ENCODE measurements around the gene BLNK.
A peak's percentile ranks its signal among the peaks of the same experiment; 100 is the strongest.
"Not testable (repeated sequence)": the region's sequence is repeated elsewhere in the genome, so short reads cannot be mapped to it uniquely, and the experiment has no call there.

BLNK gene

GRCh38 chr10:96201525-96201924, 69.8 kb downstream of the BLNK start:
- DNase-seq (ENCODE audit: insufficient read length, low spot score) (no peak), FAIRE-seq (no peak)
- TF ChIP-seq TAF1 (IDR thresholded peaks at IDR 0.05; ENCODE audit: low read depth, low read length) = no peak
- TF ChIP-seq POLR2A (IDR thresholded peaks at IDR 0.05; ENCODE audit: low read depth, low read length) = no peak
- no peak for TF ChIP-seq PAX5 (IDR thresholded peaks at IDR 0.05; ENCODE audit: insufficient read depth, low read length, severe bottlenecking)
- TF ChIP-seq POLR2AphosphoS5 (IDR thresholded peaks at IDR 0.05; ENCODE audit: low read depth, low read length) = no peak
- no peak for TF ChIP-seq SPI1 (IDR thresholded peaks at IDR 0.05; ENCODE audit: low read depth, low read length)
- no peak for TF ChIP-seq POU2F2 (IDR thresholded peaks at IDR 0.05; ENCODE audit: low read depth, low read length)

- not testable (repeated sequence) for FAIRE-seq; DNase-seq (ENCODE audit: insufficient read length, low spot score)
Measured at GRCh38 chr10:96189505-96189904, 81.9 kb downstream of the BLNK start.

GRCh38 chr10:96188916-96189315, 82.5 kb downstream of the BLNK start:
- DNase-seq (ENCODE audit: insufficient read length, low spot score) = no peak
- no peak for FAIRE-seq
- TF ChIP-seq PAX5 (IDR thresholded peaks at IDR 0.05; ENCODE audit: insufficient read depth, low read length, severe bottlenecking) (no peak), POLR2AphosphoS5 (IDR thresholded peaks at IDR 0.05; ENCODE audit: low read depth, low read length) (peak; percentile 6; the same call in 1 of the 2 replicates), POLR2A (IDR thresholded peaks at IDR 0.05; ENCODE audit: low read depth, low read length) (no peak), TAF1 (IDR thresholded peaks at IDR 0.05; ENCODE audit: low read depth, low read length) (no peak), POU2F2 (IDR thresholded peaks at IDR 0.05; ENCODE audit: low read depth, low read length) (no peak), SPI1 (IDR thresholded peaks at IDR 0.05; ENCODE audit: low read depth, low read length) (no peak)

- TF ChIP-seq POLR2A (IDR thresholded peaks at IDR 0.05; ENCODE audit: low read depth, low read length) = no peak
- TF ChIP-seq POU2F2 (IDR thresholded peaks at IDR 0.05; ENCODE audit: low read depth, low read length) = no peak
- TF ChIP-seq PAX5 (IDR thresholded peaks at IDR 0.05; ENCODE audit: insufficient read depth, low read length, severe bottlenecking) = no peak
- no peak for TF ChIP-seq SPI1 (IDR thresholded peaks at IDR 0.05; ENCODE audit: low read depth, low read length)
- TF ChIP-seq TAF1 (IDR thresholded peaks at IDR 0.05; ENCODE audit: low read depth, low read length) = no peak
- TF ChIP-seq POLR2AphosphoS5 (IDR thresholded peaks at IDR 0.05; ENCODE audit: low read depth, low read length) = no peak
- DNase-seq (ENCODE audit: insufficient read length, low spot score) (no peak), FAIRE-seq (no peak)
Measured at GRCh38 chr10:96188421-96188820, 82.9 kb downstream of the BLNK start.

- no peak for DNase-seq (ENCODE audit: insufficient read length, low spot score)
- no peak for FAIRE-seq
- TF ChIP-seq PAX5 (IDR thresholded peaks at IDR 0.05; ENCODE audit: insufficient read depth, low read length, severe bottlenecking) = no peak
Measured at GRCh38 chr10:96176985-96177384, 94.4 kb downstream of the BLNK start.

- DNase-seq (ENCODE audit: insufficient read length, low spot score) = no peak
- no peak for TF ChIP-seq POLR2A (IDR thresholded peaks at IDR 0.05; ENCODE audit: low read depth, low read length)
- TF ChIP-seq PAX5 (IDR thresholded peaks at IDR 0.05; ENCODE audit: insufficient read depth, low read length, severe bottlenecking) = no peak
- no peak for TF ChIP-seq SPI1 (IDR thresholded peaks at IDR 0.05; ENCODE audit: low read depth, low read length)
- no peak for TF ChIP-seq TAF1 (IDR thresholded peaks at IDR 0.05; ENCODE audit: low read depth, low read length)
- no peak for TF ChIP-seq POU2F2 (IDR thresholded peaks at IDR 0.05; ENCODE audit: low read depth, low read length)
- no peak for TF ChIP-seq POLR2AphosphoS5 (IDR thresholded peaks at IDR 0.05; ENCODE audit: low read depth, low read length)
- no peak for FAIRE-seq
Measured at GRCh38 chr10:96172666-96173065, 98.7 kb downstream of the BLNK start.

- no peak for FAIRE-seq
- DNase-seq (ENCODE audit: insufficient read length, low spot score) = no peak
- TF ChIP-seq PAX5 (IDR thresholded peaks at IDR 0.05; ENCODE audit: insufficient read depth, low read length, severe bottlenecking) (no peak), POLR2A (IDR thresholded peaks at IDR 0.05; ENCODE audit: low read depth, low read length) (no peak), POLR2AphosphoS5 (IDR thresholded peaks at IDR 0.05; ENCODE audit: low read depth, low read length) (no peak), TAF1 (IDR thresholded peaks at IDR 0.05; ENCODE audit: low read depth, low read length) (no peak), POU2F2 (IDR thresholded peaks at IDR 0.05; ENCODE audit: low read depth, low read length) (no peak), SPI1 (IDR thresholded peaks at IDR 0.05; ENCODE audit: low read depth, low read length) (no peak)
Measured at GRCh38 chr10:96170230-96170629, 101.1 kb downstream of the BLNK start.

- TF ChIP-seq POLR2A (IDR thresholded peaks at IDR 0.05; ENCODE audit: low read depth, low read length) (no peak), POU2F2 (IDR thresholded peaks at IDR 0.05; ENCODE audit: low read depth, low read length) (no peak), TAF1 (IDR thresholded peaks at IDR 0.05; ENCODE audit: low read depth, low read length) (no peak), SPI1 (IDR thresholded peaks at IDR 0.05; ENCODE audit: low read depth, low read length) (no peak), PAX5 (IDR thresholded peaks at IDR 0.05; ENCODE audit: insufficient read depth, low read length, severe bottlenecking) (no peak), POLR2AphosphoS5 (IDR thresholded peaks at IDR 0.05; ENCODE audit: low read depth, low read length) (no peak)
- DNase-seq (ENCODE audit: insufficient read length, low spot score) = no peak
- FAIRE-seq = no peak
Measured at GRCh38 chr10:96168546-96168945, 102.8 kb downstream of the BLNK start.

GRCh38 chr10:96165726-96166125, 105.6 kb downstream of the BLNK start:
- DNase-seq (ENCODE audit: insufficient read length, low spot score) = no peak
- TF ChIP-seq POLR2A (IDR thresholded peaks at IDR 0.05; ENCODE audit: low read depth, low read length) (no peak), TAF1 (IDR thresholded peaks at IDR 0.05; ENCODE audit: low read depth, low read length) (no peak), POU2F2 (IDR thresholded peaks at IDR 0.05; ENCODE audit: low read depth, low read length) (no peak), PAX5 (IDR thresholded peaks at IDR 0.05; ENCODE audit: insufficient read depth, low read length, severe bottlenecking) (no peak), POLR2AphosphoS5 (IDR thresholded peaks at IDR 0.05; ENCODE audit: low read depth, low read length) (no peak), SPI1 (IDR thresholded peaks at IDR 0.05; ENCODE audit: low read depth, low read length) (no peak)
- no peak for FAIRE-seq

- FAIRE-seq (peak; percentile 16), DNase-seq (ENCODE audit: insufficient read length, low spot score) (no peak)
- TF ChIP-seq TAF1 (IDR thresholded peaks at IDR 0.05; ENCODE audit: low read depth, low read length) (no peak), POU2F2 (IDR thresholded peaks at IDR 0.05; ENCODE audit: low read depth, low read length) (no peak), SPI1 (IDR thresholded peaks at IDR 0.05; ENCODE audit: low read depth, low read length) (no peak), PAX5 (IDR thresholded peaks at IDR 0.05; ENCODE audit: insufficient read depth, low read length, severe bottlenecking) (no peak), POLR2A (IDR thresholded peaks at IDR 0.05; ENCODE audit: low read depth, low read length) (no peak), POLR2AphosphoS5 (IDR thresholded peaks at IDR 0.05; ENCODE audit: low read depth, low read length) (no peak)
Measured at GRCh38 chr10:96153070-96153469, 118.3 kb downstream of the BLNK start.

Measured in GM12891 (cell line).